Measurements from ENCODE around the gene CORO1A. TPM values are rescaled to one million over a fixed set of nuclear protein-coding genes. Genes with fewer than 3 reads are reported as not detected.

Gene CORO1A
- 3.2 and 4.8 TPM in 2 replicates for total RNA-seq (2014; rRNA removed; shearing (Covaris generic))
- polyA plus RNA-seq (2016; fragmentation: Nextera tagmentation; extraction: Ambion mirVana): 1.7 TPM in 2 replicates

DNA sequence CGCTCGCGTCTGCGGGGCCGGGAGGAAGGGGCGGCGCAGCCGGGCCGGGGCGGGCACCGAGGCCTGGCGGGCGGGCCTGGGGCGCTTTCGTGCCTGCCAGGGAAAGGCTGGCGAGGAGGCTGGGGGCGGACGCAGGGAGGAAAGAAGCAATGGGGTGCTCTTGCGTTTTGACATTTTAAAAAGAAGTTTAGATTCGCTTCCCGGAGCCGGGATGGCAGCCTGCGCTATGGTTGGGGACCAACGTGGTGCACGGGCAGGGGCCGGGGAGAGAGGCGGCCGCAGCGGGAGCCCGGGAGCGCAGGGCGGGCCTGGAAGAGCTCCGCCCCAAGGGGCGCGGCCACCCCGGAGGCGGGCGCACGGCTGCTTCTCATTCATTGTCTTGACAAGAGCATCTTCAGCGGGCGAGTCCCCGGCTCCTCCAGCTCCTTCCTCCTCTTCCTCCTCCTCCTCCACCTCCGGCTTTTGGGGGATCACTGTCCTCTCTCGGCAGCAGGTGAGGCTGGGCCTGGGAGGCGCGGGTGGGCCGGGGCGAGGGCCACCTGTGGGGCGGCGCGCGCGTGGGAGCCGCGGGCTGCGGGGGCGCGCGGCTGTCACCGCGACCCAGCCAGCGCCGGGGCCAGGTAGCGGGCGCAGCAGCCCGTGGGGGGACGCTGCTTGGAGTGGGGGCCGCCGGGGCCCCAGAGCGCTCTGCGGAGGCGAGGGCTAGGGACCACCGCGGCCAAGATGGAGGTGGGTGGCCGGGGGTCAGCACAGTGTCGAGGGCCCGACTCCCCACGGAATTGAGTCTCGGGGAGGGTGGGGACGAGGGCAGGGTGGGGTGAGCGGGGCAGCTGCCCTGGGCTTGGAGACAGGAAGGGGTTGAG lies at the start of gene CORO1A:
Gene CORO1A, plus strand, starts transcription at position 370 of the 863 bp plus-strand sequence. CDS start 1,608 bp downstream, outside the sequence.
- Histone ChIP-seq H3K9me2 (ENCODE audit: insufficient read depth) (no peaks in the 10 kb centered on the region), H2AFZ (peak within 1 kb of the TSS; percentile 88), H3K9ac (peak within 1 kb of the TSS; percentile 63), H3F3A (ENCODE audit: insufficient read depth) (no peaks in the 10 kb centered on the region), H3K9me3 (ENCODE audit: low read depth) (no peaks in the 10 kb centered on the region), H3K36me3 (ENCODE audit: low read depth) (no peaks in the 10 kb centered on the region), H3K4me3 (peak within 1 kb of the TSS; percentile 79), H3K79me2 (ENCODE audit: insufficient read depth) (no peaks in the 10 kb centered on the region), H3K27ac (no peak within 1 kb of the TSS), H3K4me2 (ENCODE audit: unreplicated experiment) (peak within 1 kb of the TSS; percentile 77), H4K20me1 (ENCODE audit: insufficient read depth) (no peaks in the 10 kb centered on the region), H3K27me3 (replicated peaks; ENCODE audit: insufficient read depth) (no peaks in the 10 kb centered on the region), H3K4me1 (ENCODE audit: insufficient read depth) (no peaks in the 10 kb centered on the region)
- TF ChIP-seq EZH2phosphoT487 (IDR thresholded peaks at IDR 0.05; ENCODE audit: insufficient read depth, low read depth) (no peak), EZH2 (IDR thresholded peaks at IDR 0.05; ENCODE audit: insufficient read depth, poor library complexity, severe bottlenecking) (no peak)
- DNase-seq: peak; percentile 88
- WGBS, 2 experiments (ENCODE audit: low coverage in 1 of 2, low lambda C conversion rate in 2 of 2, missing lambda C conversion rate in 2 of 2): 1 to 4% methylated on average over 23 to 77 of the region's 81 CpGs
- in situ Hi-C loops (cut with MboI): no loop called here

DNA sequence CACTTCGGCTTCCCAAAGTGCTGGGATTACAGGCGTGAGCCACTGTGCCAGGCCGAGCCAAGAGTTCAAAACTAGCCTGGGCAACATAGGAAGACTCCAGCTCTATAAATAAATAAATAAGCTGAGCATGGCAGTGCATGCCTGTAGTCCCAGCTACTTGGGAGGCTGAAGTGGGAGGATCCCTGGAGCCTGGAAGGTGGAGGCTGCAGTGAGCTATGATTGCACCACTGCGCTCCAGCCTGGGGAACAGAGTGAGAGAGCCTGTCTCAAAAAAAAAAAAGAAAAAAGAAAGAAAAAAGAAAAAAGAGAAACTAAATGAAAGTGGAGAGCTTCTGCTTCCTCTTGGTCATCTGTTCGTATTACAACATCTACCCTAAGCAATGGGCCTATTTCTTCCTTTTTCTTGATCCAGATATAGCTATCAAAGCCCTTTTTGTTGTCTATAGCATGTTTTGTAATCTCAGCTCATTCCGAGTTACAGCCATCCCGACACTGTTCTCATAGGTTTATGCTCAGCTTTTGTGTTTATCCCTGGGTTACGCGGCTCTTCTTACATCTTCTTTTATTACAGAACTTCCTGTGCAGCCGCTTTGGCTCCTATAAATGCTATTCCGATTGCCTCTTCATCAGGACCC lies 46.3 kb upstream of the CORO1A start:
- 78% methylated on average over 11 of the region's 11 CpGs for WGBS, 2 experiments (ENCODE audit: low coverage in 1 of 2, low lambda C conversion rate in 2 of 2, missing lambda C conversion rate in 2 of 2)
- Histone ChIP-seq H3K4me3 (no peak overlapping the region), H2AFZ (no peak overlapping the region), H3K4me2 (ENCODE audit: unreplicated experiment) (no peak overlapping the region), H3K27ac (no peak overlapping the region), H3K9ac (no peak overlapping the region), H3K79me2 (ENCODE audit: insufficient read depth) (no peaks in the 10 kb centered on the region), H3K4me1 (ENCODE audit: insufficient read depth) (no peaks in the 10 kb centered on the region), H3K36me3 (ENCODE audit: low read depth) (no peaks in the 10 kb centered on the region), H3F3A (ENCODE audit: insufficient read depth) (no peaks in the 10 kb centered on the region), H3K9me2 (ENCODE audit: insufficient read depth) (no peaks in the 10 kb centered on the region), H3K27me3 (replicated peaks; ENCODE audit: insufficient read depth) (no peaks in the 10 kb centered on the region), H3K9me3 (ENCODE audit: low read depth) (no peaks in the 10 kb centered on the region), H4K20me1 (ENCODE audit: insufficient read depth) (no peaks in the 10 kb centered on the region)
- TF ChIP-seq EZH2phosphoT487 (IDR thresholded peaks at IDR 0.05; ENCODE audit: insufficient read depth, low read depth): no peak
- in situ Hi-C loops (cut with MboI): loop anchor here (25.0 kb wide), 1 partner anchor 475 kb away; the partner anchor contains the start of gene ZNF689
- no peak for DNase-seq

DNA sequence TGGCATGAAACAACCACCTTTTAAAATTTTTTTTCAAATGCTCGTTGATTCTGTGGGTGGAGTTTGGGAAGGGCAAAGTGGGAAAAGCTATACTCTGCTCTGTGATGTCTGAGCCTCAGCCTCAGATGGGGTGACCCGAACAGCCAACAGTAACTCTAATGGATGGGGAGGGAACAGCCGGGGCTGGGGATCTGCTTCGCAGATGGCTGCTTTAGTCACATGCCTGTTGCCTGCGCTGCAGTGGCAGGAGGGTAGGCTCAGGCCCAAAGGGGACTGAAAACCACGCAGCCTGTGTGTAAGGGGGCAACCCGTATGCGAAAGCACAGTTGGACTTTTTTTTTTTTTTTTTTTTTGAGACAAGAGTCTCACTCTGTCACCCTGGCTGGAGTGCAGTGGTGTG lies 45.5 kb upstream of the CORO1A start:
- Histone ChIP-seq H3K27me3 (replicated peaks; ENCODE audit: insufficient read depth) (no peaks in the 10 kb centered on the region), H4K20me1 (ENCODE audit: insufficient read depth) (no peaks in the 10 kb centered on the region), H3K4me1 (ENCODE audit: insufficient read depth) (no peaks in the 10 kb centered on the region), H3K9ac (no peak overlapping the region), H3K36me3 (ENCODE audit: low read depth) (no peaks in the 10 kb centered on the region), H3K9me2 (ENCODE audit: insufficient read depth) (no peaks in the 10 kb centered on the region), H3F3A (ENCODE audit: insufficient read depth) (no peaks in the 10 kb centered on the region), H2AFZ (no peak overlapping the region), H3K4me3 (no peak overlapping the region), H3K79me2 (ENCODE audit: insufficient read depth) (no peaks in the 10 kb centered on the region), H3K9me3 (ENCODE audit: low read depth) (no peaks in the 10 kb centered on the region), H3K27ac (no peak overlapping the region), H3K4me2 (ENCODE audit: unreplicated experiment) (no peak overlapping the region)
- no peak for DNase-seq
- in situ Hi-C loops (cut with MboI): loop anchor here (25.0 kb wide), 1 partner anchor 474 kb away; the partner anchor contains the start of gene ZNF689
- 48 to 51% methylated on average over 8 of the region's 8 CpGs for WGBS, 2 experiments (ENCODE audit: low coverage in 1 of 2, low lambda C conversion rate in 2 of 2, missing lambda C conversion rate in 2 of 2)
- TF ChIP-seq EZH2 (IDR thresholded peaks at IDR 0.05; ENCODE audit: insufficient read depth, poor library complexity, severe bottlenecking) (no peak), EZH2phosphoT487 (IDR thresholded peaks at IDR 0.05; ENCODE audit: insufficient read depth, low read depth) (no peak)

DNA sequence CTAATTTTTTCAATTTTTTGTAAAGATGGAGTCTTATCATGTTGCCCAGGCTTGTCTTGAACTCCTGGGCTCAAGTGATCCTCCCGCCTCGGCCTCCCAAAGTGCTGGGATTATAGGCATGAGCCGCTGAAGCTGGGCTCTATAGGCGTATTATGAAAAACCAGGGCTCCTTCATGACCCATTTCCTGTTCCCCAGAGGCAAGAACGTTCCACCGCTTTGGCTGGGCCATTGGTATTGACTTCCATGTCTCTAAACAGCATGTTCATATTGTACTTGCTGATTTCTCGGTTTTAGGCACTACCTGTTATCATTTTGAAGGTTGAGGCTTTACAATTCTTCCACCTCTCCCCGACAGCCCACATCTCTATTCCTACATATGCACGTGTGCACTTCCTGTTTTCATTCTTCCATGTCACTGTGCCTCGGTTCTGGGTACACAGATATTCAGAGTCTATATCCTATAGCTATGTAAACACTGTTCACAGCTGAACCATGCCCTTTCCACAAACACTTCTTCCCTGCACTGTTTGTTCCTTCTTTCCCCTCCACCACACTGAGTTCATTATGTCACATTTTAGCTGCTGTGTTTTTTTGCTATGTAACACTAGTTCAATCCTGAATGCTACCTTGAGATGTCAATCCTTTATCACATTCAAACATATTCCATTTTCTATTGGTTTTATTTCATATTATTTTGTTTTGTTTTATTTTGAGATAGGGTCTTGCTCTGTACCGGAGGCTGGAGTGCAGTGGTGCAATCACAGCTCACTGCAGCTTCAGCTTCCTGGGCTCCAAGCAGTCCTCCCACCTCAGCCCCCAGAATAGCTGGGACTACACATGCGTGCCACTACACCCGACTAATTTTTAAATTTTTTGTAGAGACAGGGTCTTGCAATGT lies 43.6 kb upstream of the CORO1A start:
- TF ChIP-seq EZH2 (IDR thresholded peaks at IDR 0.05; ENCODE audit: insufficient read depth, poor library complexity, severe bottlenecking) (no peak), EZH2phosphoT487 (IDR thresholded peaks at IDR 0.05; ENCODE audit: insufficient read depth, low read depth) (no peak)
- no peaks in the 10 kb centered on the region for H3K79me2 ChIP-seq (ENCODE audit: insufficient read depth)
- WGBS, 2 experiments (ENCODE audit: low coverage in 1 of 2, low lambda C conversion rate in 2 of 2, missing lambda C conversion rate in 2 of 2): 77 to 83% methylated on average over 13 of the region's 13 CpGs
- H3K4me2 ChIP-seq (ENCODE audit: unreplicated experiment): no peak overlapping the region
- no peaks in the 10 kb centered on the region for H3F3A ChIP-seq (ENCODE audit: insufficient read depth)
- H3K27ac ChIP-seq: no peak overlapping the region
- no peaks in the 10 kb centered on the region for H3K4me1 ChIP-seq (ENCODE audit: insufficient read depth)
- no peak overlapping the region for H3K4me3 ChIP-seq
- no peaks in the 10 kb centered on the region for H3K36me3 ChIP-seq (ENCODE audit: low read depth)
- H3K27me3 ChIP-seq (replicated peaks; ENCODE audit: insufficient read depth): no peaks in the 10 kb centered on the region
- no peaks in the 10 kb centered on the region for H4K20me1 ChIP-seq (ENCODE audit: insufficient read depth)
- no peak overlapping the region for H2AFZ ChIP-seq
- no peaks in the 10 kb centered on the region for H3K9me3 ChIP-seq (ENCODE audit: low read depth)
- no peak overlapping the region for H3K9ac ChIP-seq
- no peaks in the 10 kb centered on the region for H3K9me2 ChIP-seq (ENCODE audit: insufficient read depth)
- in situ Hi-C loops (cut with MboI): loop anchor here (25.0 kb wide), 1 partner anchor 472 kb away; the partner anchor contains the start of gene ZNF689
- DNase-seq: no peak

All from GM23248 (cell line).